ENCODE data around the gene SH2D3A. TPM values are rescaled to one million over a fixed set of nuclear protein-coding genes. Genes with fewer than 3 reads are reported as not detected.
"Not testable (repeated sequence)": the region's sequence is repeated elsewhere in the genome, so short reads cannot be mapped to it uniquely, and the experiment has no call there.

The SH2D3A gene
- 10.4 TPM for total RNA-seq

- DNase-seq = no peak
Measured at GRCh38 chr19:6767357-6768235, at the start of gene SH2D3A. Gene SH2D3A, minus strand, starts transcription at chr19:6767435. Its CDS starts 3,687 bp downstream, at chr19:6763748.

- DNase-seq = no peak
Measured at GRCh38 chr19:6813659-6814058, 46.4 kb upstream of the SH2D3A start.

GRCh38 chr19:6812612-6813011 is 45.4 kb upstream of the SH2D3A start:
- DNase-seq = no peak

- DNase-seq = no peak
Measured at GRCh38 chr19:6811906-6812305, 44.7 kb upstream of the SH2D3A start.

- DNase-seq = no peak
Measured at GRCh38 chr19:6811378-6811777, 44.1 kb upstream of the SH2D3A start.

GRCh38 chr19:6809262-6809661 is 42.0 kb upstream of the SH2D3A start:
- DNase-seq = no peak

GRCh38 chr19:6808494-6808893 is 41.3 kb upstream of the SH2D3A start:
- DNase-seq = no peak

- DNase-seq = no peak
Measured at GRCh38 chr19:6807291-6807690, 40.1 kb upstream of the SH2D3A start.

- DNase-seq = no peak
Measured at GRCh38 chr19:6806488-6806887, 39.3 kb upstream of the SH2D3A start.

- no peak for DNase-seq
Measured at GRCh38 chr19:6803036-6803404, 35.8 kb upstream of the SH2D3A start.

- DNase-seq = no peak
Measured at GRCh38 chr19:6802336-6803035, 35.3 kb upstream of the SH2D3A start.

GRCh38 chr19:6801485-6802086 is 34.4 kb upstream of the SH2D3A start:
- DNase-seq = no peak

- no peak for DNase-seq
Measured at GRCh38 chr19:6800991-6801484, 33.8 kb upstream of the SH2D3A start.

GRCh38 chr19:6800160-6800790 is 33.0 kb upstream of the SH2D3A start:
- not testable (repeated sequence) for DNase-seq

- DNase-seq = no peak
Measured at GRCh38 chr19:6797646-6798045, 30.4 kb upstream of the SH2D3A start.

- no peak for DNase-seq
Measured at GRCh38 chr19:6796278-6796677, 29.0 kb upstream of the SH2D3A start.

- DNase-seq = no peak
Measured at GRCh38 chr19:6794686-6795431, 27.6 kb upstream of the SH2D3A start.

GRCh38 chr19:6793973-6794372 is 26.7 kb upstream of the SH2D3A start:
- no peak for DNase-seq

- no peak for DNase-seq
Measured at GRCh38 chr19:6793411-6793810, 26.2 kb upstream of the SH2D3A start.

GRCh38 chr19:6791237-6791636 is 24.0 kb upstream of the SH2D3A start:
- no peak for DNase-seq

- no peak for DNase-seq
Measured at GRCh38 chr19:6790194-6791128, 23.2 kb upstream of the SH2D3A start.

All from skin of body (tissue), 2 donors.